ENCODE results near the gene SLC25A4.
"Not testable (repeated sequence)": the region's sequence is repeated elsewhere in the genome, so short reads cannot be mapped to it uniquely, and the experiment has no call there.

SLC25A4 gene

DNA sequence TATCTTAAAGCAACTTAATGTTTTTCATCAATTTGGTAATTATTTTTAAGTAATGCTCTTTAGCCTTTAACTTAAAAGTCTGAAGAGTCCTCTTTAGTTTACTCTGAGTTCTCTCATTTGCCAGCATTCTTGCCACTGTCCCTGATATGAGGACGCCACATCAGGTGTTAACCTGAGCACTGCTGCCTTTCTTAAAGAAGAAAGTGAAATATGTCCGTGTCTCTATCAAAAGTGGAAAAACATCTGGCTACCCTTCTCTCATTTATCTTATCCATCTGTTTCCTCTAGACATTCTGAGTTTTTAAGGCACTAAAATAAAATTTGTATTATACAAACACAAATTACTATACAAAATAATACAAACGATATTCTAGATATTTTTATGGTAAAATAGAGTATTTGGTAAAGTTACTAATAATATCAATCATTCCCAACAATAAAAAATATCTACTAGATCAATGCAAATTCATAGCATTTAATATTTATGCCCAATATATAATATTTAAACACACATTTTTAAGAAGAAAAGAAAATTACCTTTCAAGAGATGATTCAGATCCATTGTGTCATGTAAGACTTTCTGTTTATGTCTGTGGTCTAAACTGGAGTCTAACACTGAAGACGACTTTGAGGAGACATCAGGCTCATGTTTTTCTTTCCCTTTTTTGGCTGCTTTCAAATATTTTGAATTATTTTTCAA is 46.7 kb downstream of the SLC25A4 start:
- FAIRE-seq: no peak

DNA sequence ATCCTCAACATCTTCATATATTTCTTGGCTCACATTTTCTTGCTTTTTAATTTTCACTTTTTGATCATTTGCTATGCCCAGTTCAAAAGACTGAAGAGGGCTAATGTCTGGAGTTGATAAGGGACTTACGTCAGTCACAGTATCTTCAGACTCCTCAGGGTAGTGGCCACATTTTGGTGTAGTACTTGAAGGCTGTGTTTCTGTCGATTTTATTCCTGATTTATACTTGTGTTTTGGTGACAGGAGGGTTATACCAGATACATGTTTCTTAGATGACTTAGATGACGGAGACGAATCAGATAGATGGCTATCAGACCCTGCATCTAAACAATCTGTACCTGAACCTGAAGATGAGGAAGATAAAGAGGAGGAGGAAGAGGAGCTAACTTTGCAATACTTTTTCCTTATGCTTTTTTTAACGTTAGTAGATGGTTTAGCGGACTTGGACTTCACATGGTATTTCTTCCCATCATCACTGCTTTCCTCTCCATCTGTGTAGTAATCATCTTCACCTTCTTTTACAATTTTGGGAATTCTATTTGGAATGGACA is 47.3 kb downstream of the SLC25A4 start:
- DNase-seq (ENCODE audit: insufficient read length): no peak
- TF ChIP-seq POLR2AphosphoS5 (IDR thresholded peaks at IDR 0.05; ENCODE audit: low read depth, low read length) (no peak), POLR2A (IDR thresholded peaks at IDR 0.05; ENCODE audit: low read depth, low read length) (no peak), TAF1 (IDR thresholded peaks at IDR 0.05; ENCODE audit: borderline replicate concordance, low read depth, low read length) (no peak)
- peak; percentile 67 for FAIRE-seq

More for the DNA sequence above, 46.7 kb downstream of the SLC25A4 start:
- DNase-seq (ENCODE audit: insufficient read length): no peak
- no peak for TF ChIP-seq POLR2AphosphoS5 (IDR thresholded peaks at IDR 0.05; ENCODE audit: low read depth, low read length)
- no peak for TF ChIP-seq TAF1 (IDR thresholded peaks at IDR 0.05; ENCODE audit: borderline replicate concordance, low read depth, low read length)
- no peak for TF ChIP-seq POLR2A (IDR thresholded peaks at IDR 0.05; ENCODE audit: low read depth, low read length)

DNA sequence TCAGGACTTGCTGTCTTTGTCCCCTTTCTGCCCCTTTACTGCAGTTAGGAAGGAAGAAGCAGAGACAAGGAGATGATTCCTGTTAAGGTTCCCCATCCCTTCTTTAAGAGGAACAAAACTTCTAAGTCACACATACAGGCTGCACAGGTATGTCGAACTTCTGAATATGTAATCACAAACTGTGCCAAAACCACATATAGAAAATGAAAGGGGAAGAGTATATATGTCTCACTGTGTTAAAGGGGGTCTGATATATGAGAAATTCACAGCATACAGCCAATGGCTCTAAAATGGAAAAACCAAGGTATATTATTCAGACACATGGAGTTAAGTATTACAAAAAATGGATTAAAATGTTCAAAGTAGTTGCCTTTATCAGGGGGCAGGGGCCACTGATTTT is 49.0 kb downstream of the SLC25A4 start:
- DNase-seq (ENCODE audit: insufficient read length) (no peak), FAIRE-seq (peak; percentile 81)

DNA sequence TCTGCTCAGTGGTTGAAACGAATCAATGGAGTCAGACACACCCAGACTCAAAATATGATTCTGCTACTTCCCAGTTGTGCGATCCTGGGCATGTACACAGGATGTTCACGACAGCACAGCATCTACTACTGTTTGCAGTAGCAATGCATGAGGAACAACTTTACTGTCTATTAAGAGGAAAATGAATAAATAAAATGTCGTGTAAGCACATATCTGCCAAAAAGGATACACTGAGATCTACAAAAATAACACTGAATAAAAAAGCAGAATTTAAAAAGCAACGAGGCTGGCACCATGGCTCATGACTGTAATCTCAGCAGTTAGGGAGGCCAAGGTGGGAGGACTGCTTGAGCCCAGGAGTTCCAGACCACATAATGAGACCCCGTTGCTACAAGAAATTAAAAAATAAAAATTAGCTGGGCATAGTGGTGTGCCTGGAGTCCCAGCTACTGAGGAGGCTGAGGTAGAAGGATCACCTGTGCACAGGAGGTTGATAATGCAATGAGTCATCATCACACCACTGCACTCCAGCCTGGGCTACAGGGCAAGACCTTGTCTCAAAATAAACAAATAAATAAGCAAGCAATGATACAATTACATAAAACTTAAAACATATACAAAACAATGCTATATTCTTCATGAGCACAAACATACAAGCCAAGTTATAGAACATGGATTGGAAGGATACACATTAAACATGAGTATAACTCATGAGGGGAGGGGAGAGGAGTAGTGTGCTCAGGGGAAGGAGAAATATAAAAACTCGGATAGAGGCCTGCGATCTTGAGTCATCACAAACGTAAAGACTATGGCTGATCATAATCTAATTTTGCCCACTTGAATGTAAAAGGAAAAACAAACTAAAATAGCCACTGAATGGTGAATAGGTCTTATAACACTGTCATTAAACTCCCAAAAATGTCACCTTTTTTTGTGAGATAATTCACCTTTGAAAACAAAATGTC is 52.1 kb downstream of the SLC25A4 start:
- FAIRE-seq (no peak), DNase-seq (ENCODE audit: insufficient read length) (no peak)
- TF ChIP-seq POLR2A (IDR thresholded peaks at IDR 0.05; ENCODE audit: low read depth, low read length) (no peak), POLR2AphosphoS5 (IDR thresholded peaks at IDR 0.05; ENCODE audit: low read depth, low read length) (no peak), TAF1 (IDR thresholded peaks at IDR 0.05; ENCODE audit: borderline replicate concordance, low read depth, low read length) (no peak)

More for the DNA sequence above, 49.0 kb downstream of the SLC25A4 start:
- no peak for TF ChIP-seq POLR2A (IDR thresholded peaks at IDR 0.05; ENCODE audit: low read depth, low read length)
- TF ChIP-seq POLR2AphosphoS5 (IDR thresholded peaks at IDR 0.05; ENCODE audit: low read depth, low read length): no peak
- TF ChIP-seq TAF1 (IDR thresholded peaks at IDR 0.05; ENCODE audit: borderline replicate concordance, low read depth, low read length): no peak

DNA sequence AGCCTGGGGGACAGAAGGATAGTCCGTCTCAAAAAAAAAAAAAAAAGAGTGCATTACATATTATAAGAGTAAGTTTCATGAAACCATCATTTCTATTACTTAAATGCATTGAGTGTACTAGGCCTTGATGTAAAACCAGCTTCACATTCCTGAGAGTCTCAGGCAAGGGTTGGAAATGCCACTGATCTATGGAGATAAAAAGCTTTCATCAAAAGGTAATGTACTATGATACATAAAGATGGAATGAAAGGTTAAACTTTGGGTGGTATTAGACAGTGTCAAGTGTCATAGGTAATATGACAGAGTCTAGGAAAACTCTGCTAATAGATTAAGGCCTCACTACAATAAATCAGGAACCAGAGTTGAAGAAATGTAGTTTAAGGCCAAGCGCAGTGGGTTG is 53.4 kb downstream of the SLC25A4 start:
- FAIRE-seq (no peak), DNase-seq (ENCODE audit: insufficient read length) (no peak)
- TF ChIP-seq POLR2A (IDR thresholded peaks at IDR 0.05; ENCODE audit: low read depth, low read length): no peak
- TF ChIP-seq TAF1 (IDR thresholded peaks at IDR 0.05; ENCODE audit: borderline replicate concordance, low read depth, low read length): no peak
- no peak for TF ChIP-seq POLR2AphosphoS5 (IDR thresholded peaks at IDR 0.05; ENCODE audit: low read depth, low read length)

DNA sequence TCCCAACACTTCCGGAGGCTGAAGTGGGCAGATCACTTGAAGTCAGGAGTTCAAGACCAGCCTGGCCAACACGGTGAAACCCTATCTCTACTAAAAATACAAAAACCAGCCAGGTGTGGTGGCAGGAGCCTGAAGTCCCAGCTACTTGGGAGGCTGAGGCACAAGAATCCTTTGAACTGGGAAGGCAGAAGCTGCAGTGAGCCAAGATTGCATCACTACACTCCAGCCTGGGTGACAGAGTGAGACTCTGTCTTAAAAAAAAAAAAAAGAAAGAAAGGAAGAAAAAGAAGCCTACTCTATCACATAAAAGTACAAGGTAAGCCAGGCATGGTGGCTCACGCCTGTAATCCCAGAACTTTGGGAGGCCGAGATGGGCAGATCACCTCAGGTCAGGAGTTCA is 55.1 kb downstream of the SLC25A4 start:
- DNase-seq (ENCODE audit: insufficient read length); FAIRE-seq: not testable (repeated sequence)

Measured in GM12892 (cell line).